Right forelimb (tissue), 1 donor: ENCODE measurements around the gene MLXIP.

Source experiments
- DNase-seq: peaks from one replicate; pipeline ENCODE4 v3.0.0-alpha.2; 2018

MLXIP gene

GRCh38 chr12:122192441-122192840 lies 113.9 kb downstream of the MLXIP start:
- DNase-seq = no peak

GRCh38 chr12:122194804-122195203 lies 116.2 kb downstream of the MLXIP start:
- DNase-seq = no peak

- DNase-seq = no peak
These were observed 116.8 kb downstream of the MLXIP start for GRCh38 chr12:122195405-122195804.
